Activated CD4-positive, alpha-beta T cell treated with anti-CD3 and anti-CD28 coated beads, Interleukin-10, Interleukin-2, amounts not matched to agents 100 ng/mL and 50 ng/mL, durations not matched to agents 16 hours and 8 hours (primary cell): ENCODE data around the gene TAF10.

Experiments
- DNase-seq: peaks from one replicate; pipeline ENCODE4 v3.0.0-alpha.2; 2020

The TAF10 gene

GRCh38 chr11:6640036-6640984 is 28.3 kb upstream of the TAF10 start:
- no peak for DNase-seq

- no peak for DNase-seq
Observed at GRCh38 chr11:6638429-6638828, 26.4 kb upstream of the TAF10 start.

DNA sequence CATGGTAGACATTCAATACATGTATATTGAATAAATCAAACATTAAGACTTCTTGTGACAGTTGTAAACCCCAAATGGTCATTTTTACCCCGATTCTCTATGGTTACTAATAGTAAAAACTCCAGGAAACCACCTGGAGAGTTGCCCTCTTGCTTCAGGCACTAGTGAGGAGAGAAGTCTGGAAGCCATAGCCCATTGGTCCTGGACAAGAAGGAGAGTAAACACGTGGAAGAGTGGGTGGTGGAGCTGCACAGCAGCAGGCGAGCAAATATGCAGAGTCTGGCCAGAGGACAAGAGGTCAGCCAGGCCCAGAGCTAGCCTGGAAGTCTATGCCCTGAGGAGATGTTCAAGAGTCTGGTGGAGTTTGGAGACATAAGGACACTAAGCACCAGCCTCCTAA is 25.9 kb upstream of the TAF10 start:
- DNase-seq = no peak

GRCh38 chr11:6636480-6636879 is 24.5 kb upstream of the TAF10 start:
- no peak for DNase-seq

- DNase-seq = no peak
Observed at GRCh38 chr11:6635082-6635932, 23.3 kb upstream of the TAF10 start.

DNA sequence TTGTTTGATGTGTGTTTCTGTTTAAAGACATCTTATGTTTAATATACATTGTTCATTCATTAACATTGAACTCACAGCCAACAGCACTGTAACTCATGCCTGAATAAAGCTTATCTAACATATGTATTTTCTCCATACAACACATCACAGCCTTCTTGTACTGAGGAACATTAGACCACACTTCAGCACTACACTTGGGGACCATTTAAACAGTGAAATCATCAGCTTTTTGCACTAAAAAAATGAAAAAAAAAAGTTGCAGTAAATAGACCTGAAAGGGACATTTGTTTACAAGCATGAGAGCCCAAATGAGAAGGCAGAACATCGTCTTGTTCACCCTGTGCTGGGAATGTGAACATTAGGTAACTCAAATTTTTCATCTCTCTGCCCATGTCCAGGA is 22.5 kb upstream of the TAF10 start:
- DNase-seq = no peak

DNA sequence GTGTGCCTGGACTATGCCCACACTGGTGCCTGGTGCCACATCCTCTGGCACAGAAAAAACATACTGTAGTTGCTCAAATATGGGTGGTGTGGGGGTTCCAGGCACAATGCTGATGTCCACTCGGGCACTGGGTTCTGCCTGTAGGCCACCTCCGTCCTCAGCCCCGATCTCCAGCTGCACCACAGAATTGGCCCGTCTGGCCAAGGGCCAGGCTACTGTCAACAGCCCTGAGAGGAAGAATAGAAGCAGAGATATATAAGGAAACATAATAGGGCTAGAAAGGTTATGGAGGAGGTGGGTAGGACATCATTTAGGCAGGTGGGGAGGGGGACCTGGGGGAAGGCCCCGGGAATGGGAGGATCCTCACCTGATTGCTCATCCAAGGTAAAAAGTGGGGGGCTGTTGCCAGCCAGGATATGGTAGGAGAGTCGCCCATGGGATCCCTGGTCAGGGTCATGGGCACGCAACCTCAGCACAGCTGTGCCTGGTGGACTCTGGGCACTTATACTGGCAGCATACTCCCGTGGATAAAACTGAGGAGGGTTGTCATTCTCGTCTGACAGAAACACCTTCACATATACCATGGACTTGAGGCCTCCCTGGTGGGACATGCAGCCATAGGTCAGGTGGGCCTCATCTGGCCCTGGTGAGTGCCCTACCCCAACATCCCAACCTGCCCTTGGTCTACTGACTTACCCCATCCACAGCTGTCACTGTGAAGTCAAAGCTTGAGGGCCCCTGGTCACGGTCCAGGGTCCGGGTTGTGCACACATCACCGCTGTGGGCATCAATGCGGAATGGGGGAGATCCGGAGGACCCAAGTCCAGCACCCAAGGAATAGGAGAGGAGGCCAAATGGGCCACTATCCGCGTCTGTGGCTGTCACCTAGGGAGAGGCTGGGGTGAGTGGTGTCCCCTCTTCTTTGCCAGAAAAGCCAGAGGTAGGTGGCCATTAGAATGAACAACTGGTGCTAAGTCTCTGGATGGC is 21.7 kb upstream of the TAF10 start:
- no peak for DNase-seq

GRCh38 chr11:6632116-6633073 is 20.4 kb upstream of the TAF10 start:
- DNase-seq = no peak

- DNase-seq = no peak
Observed at GRCh38 chr11:6631361-6631890, 19.4 kb upstream of the TAF10 start.

DNA sequence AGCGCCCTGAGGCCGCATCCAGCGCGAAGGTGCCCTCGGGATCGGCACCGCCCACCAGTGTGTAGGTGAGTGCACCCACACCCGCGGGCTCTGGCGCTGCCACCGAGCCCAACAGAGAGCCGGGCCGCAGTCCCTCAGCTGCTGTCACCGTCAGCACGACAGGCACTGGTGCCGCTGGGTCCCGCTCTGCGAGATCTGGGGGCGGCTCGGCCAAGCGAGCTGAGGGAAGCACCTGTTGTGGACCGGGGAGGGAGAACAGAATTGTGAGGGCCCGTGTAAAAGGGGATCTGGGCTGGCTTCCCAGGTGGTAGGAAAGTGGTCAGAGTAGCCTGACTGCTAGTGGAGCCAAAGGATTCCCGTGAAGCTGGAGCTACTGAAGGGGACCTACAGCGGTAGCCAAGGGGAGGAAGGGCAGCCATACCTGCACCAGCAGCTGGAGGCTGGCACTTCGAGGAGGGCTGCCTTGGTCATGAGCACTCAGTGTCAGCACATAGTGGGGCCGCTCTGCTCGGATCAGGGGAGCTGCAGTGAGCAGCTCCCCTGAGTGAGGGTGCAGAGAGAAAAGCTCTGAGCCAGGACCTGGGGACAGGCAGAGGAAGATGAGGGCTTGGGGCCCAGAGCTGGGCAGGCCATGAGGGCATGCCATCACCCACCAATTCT is 18.7 kb upstream of the TAF10 start:
- no peak for DNase-seq

DNA sequence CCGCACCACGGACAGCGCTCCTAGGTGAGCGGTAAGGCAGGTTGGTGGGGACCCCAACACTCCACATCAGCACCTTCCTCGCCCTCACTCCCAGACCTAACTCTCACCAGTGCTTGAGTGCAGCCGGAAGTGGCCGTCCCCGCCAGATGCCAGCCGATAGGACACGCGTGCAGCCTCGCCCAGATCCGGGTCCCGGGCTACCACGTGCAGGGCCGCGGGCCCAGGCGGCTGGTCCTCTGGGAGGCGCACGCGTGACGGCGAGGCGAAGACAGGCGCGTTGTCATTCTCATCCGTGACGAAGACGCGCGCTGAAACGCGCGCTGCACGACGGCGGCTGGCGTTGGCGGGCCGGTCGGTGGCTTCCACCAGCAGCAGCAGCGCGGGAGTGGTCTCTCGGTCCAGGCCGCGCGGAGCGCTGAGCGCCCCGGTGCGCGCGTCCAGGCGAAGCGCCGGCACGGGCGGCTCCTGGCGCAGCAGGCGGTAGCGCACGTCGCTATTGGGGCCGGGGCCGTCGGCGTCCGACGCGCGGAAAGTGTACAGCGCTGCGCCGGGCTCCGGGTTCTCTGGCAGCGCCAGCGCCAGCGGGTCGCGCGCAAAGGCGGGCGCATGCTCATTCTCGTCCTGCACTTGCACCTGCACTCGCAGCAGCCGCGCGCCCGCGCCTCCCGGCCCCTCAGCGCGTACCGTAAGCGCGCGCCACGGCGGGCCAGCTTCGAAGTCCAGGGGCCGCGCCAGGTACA is 18.0 kb upstream of the TAF10 start:
- no peak for DNase-seq

- DNase-seq = no peak
Observed at GRCh38 chr11:6629573-6629891, 17.5 kb upstream of the TAF10 start.

DNA sequence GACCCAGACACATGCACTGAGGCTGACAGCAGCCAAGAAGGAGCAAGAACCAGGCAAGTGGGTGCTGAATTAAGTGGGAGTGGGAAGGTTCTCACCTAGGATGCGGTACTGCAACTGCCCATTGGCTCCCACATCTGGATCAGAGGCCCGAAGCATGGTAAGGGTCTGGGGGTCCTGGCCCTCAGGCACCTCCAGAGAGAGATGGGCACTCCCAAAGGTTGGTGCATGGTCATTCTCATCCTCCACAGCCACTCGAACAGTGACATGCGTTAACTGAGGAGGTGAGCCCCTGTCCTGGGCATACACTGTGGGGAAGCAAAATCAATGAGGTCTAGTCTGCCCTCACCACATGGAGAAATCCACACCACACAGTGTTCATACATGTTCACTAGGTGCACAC is 16.5 kb upstream of the TAF10 start:
- no peak for DNase-seq

GRCh38 chr11:6627762-6628241 is 15.8 kb upstream of the TAF10 start:
- DNase-seq = no peak

DNA sequence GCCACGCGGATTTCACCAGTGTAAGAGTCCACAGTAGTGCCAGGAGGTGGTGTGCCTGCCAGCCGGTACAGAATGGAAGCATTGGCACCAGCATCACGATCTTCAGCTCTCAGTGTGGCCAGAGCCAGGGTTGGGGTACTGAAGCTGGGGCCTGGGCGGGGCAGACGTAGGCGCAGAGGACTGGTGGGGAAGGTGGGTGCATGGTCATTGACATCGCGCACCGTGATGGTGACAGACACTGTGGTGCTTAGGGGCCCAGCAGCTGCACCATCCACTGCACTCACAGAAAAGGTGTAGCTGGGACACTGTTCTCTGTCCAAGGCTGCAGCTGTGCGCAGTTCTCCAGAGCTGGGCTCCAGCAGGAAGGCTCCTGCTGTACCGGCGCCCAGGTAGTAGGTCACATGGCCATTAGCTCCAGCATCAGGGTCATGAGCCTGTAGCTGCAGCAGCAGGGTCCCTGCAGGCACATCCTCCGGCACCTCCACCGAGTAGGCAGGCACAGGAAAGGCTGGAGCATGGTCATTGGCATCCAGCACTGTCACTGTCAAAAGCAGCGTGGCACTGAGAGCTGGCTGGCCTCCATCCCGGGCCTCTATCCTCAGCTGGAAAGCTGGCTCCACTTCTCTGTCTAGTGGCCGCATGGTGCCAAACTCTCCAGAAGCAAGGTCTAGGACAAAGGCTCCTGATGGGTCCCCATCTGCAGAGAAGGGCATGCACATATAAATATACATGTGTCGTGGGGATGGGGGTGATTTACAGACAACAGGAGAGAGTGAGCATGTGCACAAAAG is 15.2 kb upstream of the TAF10 start:
- no peak for DNase-seq

GRCh38 chr11:6625832-6626420 is 13.9 kb upstream of the TAF10 start:
- no peak for DNase-seq

DNA sequence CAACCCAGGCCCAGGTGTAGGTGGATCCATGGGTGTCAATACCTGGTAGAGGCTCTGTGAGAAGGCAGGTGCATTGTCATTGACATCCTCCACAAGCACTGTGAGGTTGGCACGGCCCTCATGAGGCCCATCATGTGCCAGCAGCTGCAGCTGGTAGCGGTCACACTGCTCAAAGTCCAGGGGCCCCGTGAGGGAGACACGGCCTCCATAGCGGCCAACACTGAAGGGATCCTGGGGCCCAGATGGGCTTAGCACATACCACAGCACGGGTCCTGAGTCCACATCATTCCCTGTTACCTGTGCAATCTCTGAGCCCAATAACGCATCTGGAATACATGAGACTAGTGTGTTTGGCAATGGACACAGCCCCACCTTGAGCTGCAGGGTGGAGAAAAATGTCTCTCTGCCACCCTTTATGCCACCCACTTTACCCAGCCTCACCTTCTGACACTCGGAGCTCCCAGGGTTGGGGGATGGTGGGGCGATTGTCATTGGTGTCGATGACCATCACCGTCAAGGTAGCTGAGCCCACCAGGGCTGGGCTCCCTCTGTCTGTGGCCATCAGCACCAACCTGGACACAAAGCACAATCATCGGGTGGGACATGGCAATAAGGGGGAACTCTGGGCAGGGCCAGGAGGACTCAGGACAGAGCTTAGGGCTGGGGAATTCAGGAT is 13.3 kb upstream of the TAF10 start:
- no peak for DNase-seq
